Kidney (tissue), 14 donors: ENCODE results near the gene C15orf40. TPM values are rescaled to one million over a fixed set of nuclear protein-coding genes. Genes with fewer than 3 reads are reported as not detected.

Experiments
- DNase-seq, 5 donors: peaks; one replicate each; pipeline ENCODE4 v3.0.0-alpha.2; 2013 to 2020
- FAIRE-seq: peaks from 2 replicates; lab custom pipeline; 2012; peaks lifted over from hg19 to GRCh38; lab: Jason Lieb, UNC
- H3K27ac ChIP-seq, 2 donors: one replicate each; pipeline ENCODE4 v1.7.0; 2013; ENCODE audit warnings: low read depth in 2 of 2, low read length in 2 of 2, inconsistent platforms in 1 of 2
- H3K27me3 ChIP-seq: one replicate; pipeline ENCODE4 v1.7.1; 2013; ENCODE audit warnings: low read length, inconsistent platforms; ENCODE audit not compliant: control insufficient read depth, insufficient read depth
- H3K36me3 ChIP-seq, 3 donors: one replicate each; pipeline versions ENCODE4 v1.7.0 to v1.7.1; 2013; ENCODE audit warnings: low read length in 3 of 3, control low read depth in 1 of 3, inconsistent platforms in 1 of 3; ENCODE audit not compliant: insufficient read depth in 3 of 3, control insufficient read depth in 2 of 3
- H3K4me1 ChIP-seq, 3 donors: one replicate each; pipeline versions ENCODE4 v1.7.0 to v1.7.1; 2013; ENCODE audit warnings: low read length in 3 of 3, inconsistent platforms in 1 of 3, low read depth in 1 of 3; ENCODE audit not compliant: control insufficient read depth in 2 of 3, insufficient read depth in 2 of 3
- H3K4me3 ChIP-seq, 3 donors: one replicate each; pipeline versions ENCODE4 v1.7.0 to v1.8.1; 2013; ENCODE audit warnings: low read length in 3 of 3, control low read depth in 1 of 3, inconsistent platforms in 1 of 3
- H3K9ac ChIP-seq, 3 donors: one replicate each; pipeline versions ENCODE4 v1.7.0 to v1.7.1; 2013; ENCODE audit warnings: low read length in 3 of 3, control low read depth in 1 of 3, inconsistent platforms in 1 of 3
- H3K9me3 ChIP-seq, 3 donors: one replicate each; pipeline versions ENCODE4 v1.7.0 to v1.7.1; 2013; ENCODE audit warnings: low read length in 3 of 3, control low read depth in 1 of 3, inconsistent platforms in 1 of 3; ENCODE audit not compliant: control insufficient read depth in 2 of 3, insufficient read depth in 1 of 3
- CTCF ChIP-seq: IDR thresholded peaks from 3 replicates; pipeline ENCODE4 v1.5.1; 2012; ENCODE audit warnings: mild to moderate bottlenecking, moderate library complexity, borderline replicate concordance; ENCODE audit not compliant: insufficient read depth; ENCODE audit errors: extremely low read depth
- intact Hi-C: fragments of 100-400 bp; cut with DNase I; formaldehyde crosslinking; loops from one replicate; pipeline ENCODE4 v1.11.1; 2022
- polyA plus RNA-seq: library from polyadenylated mRNA; stranded (reverse); fragments of 350-450 nt; fragmentation: Illumina TruSeq; extraction: RNeasy Lipid Tissue Mini Kit (QIAGEN cat#74804); gene quantifications from one replicate; pipeline ENCODE4 v1.2.3, GENCODE V29; 2014; ENCODE audit warnings: low read depth, low replicate concordance; ENCODE audit not compliant: insufficient read depth
- total RNA-seq: library from RNA; stranded (reverse); fragmentation: NEBNext Ultra II Directional; extraction: Animal tissue kit (Norgen Biotek cat#: 25700); gene quantifications from one replicate; pipeline ENCODE4 v1.2.1, GENCODE V29; 2021
- donor health status: control.
- donor health status: control.
- donor health status: control.
- donor health status: control.
- donor health status: control.
- donor health status: DM: yes; HTN: yes; CAD: no.
- donor health status: Normal renal cell carcinoma (clear cell type).

Gene C15orf40
- total and polyA plus RNA-seq, 2 donors from 2014 or later = 20.5 to 44.1 TPM

- Histone ChIP-seq H3K36me3 (peaks cover 0 to 26% (median 5%) of the 10 kb centered on the region in 3 donors), H3K9ac (no peak overlapping the region), H3K27ac (no peak overlapping the region), H3K27me3 (no peaks in the 10 kb centered on the region), H3K4me1 (no peaks in the 10 kb centered on the region), H3K9me3 (no peaks in the 10 kb centered on the region), H3K4me3 (no peak overlapping the region)
- intact Hi-C loops = no loop called here
- no peak for TF ChIP-seq CTCF
- FAIRE-seq (no peak), DNase-seq (no peak)
Observed at GRCh38 chr15:83018436-83018835, 7.0 kb upstream of the C15orf40 start.

GRCh38 chr15:83016906-83017305 lies 5.5 kb upstream of the C15orf40 start:
- peaks cover 0 to 26% (median 5%) of the 10 kb centered on the region in 3 donors for H3K36me3 ChIP-seq
- no peak overlapping the region for H3K27ac ChIP-seq
- no peaks in the 10 kb centered on the region for H3K9me3 ChIP-seq
- peaks cover 1 to 8% (median 6%) of the 10 kb centered on the region in 3 donors for H3K4me1 ChIP-seq
- DNase-seq = no peak
- no peak for TF ChIP-seq CTCF
- no peak overlapping the region for H3K4me3 ChIP-seq
- intact Hi-C loops = no loop called here
- no peak overlapping the region for H3K9ac ChIP-seq
- H3K27me3 ChIP-seq = no peaks in the 10 kb centered on the region
- FAIRE-seq = no peak

- Histone ChIP-seq H3K36me3 (peaks cover 0 to 23% (median 3%) of the 10 kb centered on the region in 3 donors), H3K9me3 (no peaks in the 10 kb centered on the region), H3K4me3 (no peak overlapping the region), H3K9ac (no peak overlapping the region), H3K27ac (no peak overlapping the region), H3K27me3 (no peaks in the 10 kb centered on the region), H3K4me1 (peaks cover 2 to 16% (median 12%) of the 10 kb centered on the region in 3 donors)
- DNase-seq = no peak
- no peak for FAIRE-seq
- no peak for TF ChIP-seq CTCF
- intact Hi-C loops = no loop called here
Observed at GRCh38 chr15:83015361-83015760, 3.9 kb upstream of the C15orf40 start.

- H3K9ac ChIP-seq = no peak overlapping the region
- H3K4me1 ChIP-seq = peaks cover 5 to 19% (median 16%) of the 10 kb centered on the region in 3 donors
- H3K36me3 ChIP-seq = peaks cover 1 to 24% (median 5%) of the 10 kb centered on the region in 3 donors
- no peak overlapping the region for H3K27ac ChIP-seq
- intact Hi-C loops = no loop called here
- no peaks in the 10 kb centered on the region for H3K27me3 ChIP-seq
- no peak overlapping the region for H3K4me3 ChIP-seq
- no peak for DNase-seq
- FAIRE-seq = no peak
- no peak for TF ChIP-seq CTCF
- no peaks in the 10 kb centered on the region for H3K9me3 ChIP-seq
Observed at GRCh38 chr15:83014205-83014653, 2.8 kb upstream of the C15orf40 start.
